NCI-H446 (cell line): ENCODE results near the gene LRRC9.
A peak's percentile ranks its signal among the peaks of the same experiment; 100 is the strongest.
"Not testable (repeated sequence)": the region's sequence is repeated elsewhere in the genome, so short reads cannot be mapped to it uniquely, and the experiment has no call there.

Source experiments
- DNase-seq, 2 experiments: peaks; one replicate each; lab custom pipeline; 2025; lab: John Stamatoyannopoulos, UW

LRRC9 gene

GRCh38 chr14:59919570-59920377, at the start of gene LRRC9:
LRRC9 (plus strand) TSS chr14:59920144.
- DNase-seq: peak in 1 of 2 experiments; percentile 33

GRCh38 chr14:59870277-59871165, 49.4 kb upstream of the LRRC9 start, which contains the start of gene RTN1:
RTN1 (minus strand) TSS chr14:59870776; CDS start chr14:59870630, 146 bp downstream.
- DNase-seq: peak in 1 of 2 experiments; percentile 16

- DNase-seq: no peak
Observed at GRCh38 chr14:59871166-59871495, 48.8 kb upstream of the LRRC9 start.

GRCh38 chr14:59882957-59883356, 37.0 kb upstream of the LRRC9 start:
- no peak for DNase-seq

- no peak for DNase-seq
Observed at GRCh38 chr14:59890676-59891075, 29.3 kb upstream of the LRRC9 start.

GRCh38 chr14:59895721-59896120, 24.2 kb upstream of the LRRC9 start:
- DNase-seq: no peak

- peak in 1 of 2 experiments; percentile 29 for DNase-seq
Observed at GRCh38 chr14:59897757-59898383, 22.1 kb upstream of the LRRC9 start.

DNA sequence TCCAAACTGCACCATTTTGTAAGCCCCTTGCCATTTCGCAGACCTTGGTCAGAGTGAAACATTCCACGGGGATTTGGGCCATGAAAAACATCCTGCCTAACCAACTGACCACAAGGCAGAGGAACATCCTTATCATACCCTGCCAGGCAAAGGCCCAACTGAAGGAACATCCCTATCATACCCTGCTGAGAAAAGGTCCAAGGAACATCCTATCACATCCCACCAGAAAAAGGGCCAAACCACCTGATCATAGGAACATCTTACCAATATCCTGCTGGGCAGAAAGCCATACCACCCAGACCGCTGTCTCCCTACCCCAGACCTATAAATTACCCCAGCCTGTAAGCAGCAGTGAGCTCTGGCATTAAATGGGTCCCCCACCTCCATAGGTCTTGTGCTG, 19.4 kb upstream of the LRRC9 start:
- DNase-seq: no peak

DNA sequence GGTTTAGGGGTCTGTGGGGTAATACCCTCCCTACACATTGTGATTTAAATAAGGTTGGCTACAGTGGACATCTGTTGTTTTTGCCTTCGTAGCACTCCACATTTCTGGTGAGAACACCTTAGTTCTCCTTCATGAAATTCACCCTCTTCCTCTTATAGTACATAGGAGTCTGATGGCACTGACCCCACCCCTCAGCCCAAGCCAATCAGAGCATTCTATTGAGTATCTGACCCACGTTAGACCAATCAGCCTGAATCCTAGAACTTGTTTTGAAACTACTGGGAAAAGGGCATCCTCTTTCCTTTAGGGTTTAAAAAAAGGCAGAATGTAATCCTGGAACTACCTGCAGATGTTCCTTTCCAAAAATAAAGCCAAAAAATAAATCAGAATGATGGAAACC, 15.8 kb upstream of the LRRC9 start:
- no peak for DNase-seq

GRCh38 chr14:59905188-59905587, 14.8 kb upstream of the LRRC9 start:
- no peak for DNase-seq

DNA sequence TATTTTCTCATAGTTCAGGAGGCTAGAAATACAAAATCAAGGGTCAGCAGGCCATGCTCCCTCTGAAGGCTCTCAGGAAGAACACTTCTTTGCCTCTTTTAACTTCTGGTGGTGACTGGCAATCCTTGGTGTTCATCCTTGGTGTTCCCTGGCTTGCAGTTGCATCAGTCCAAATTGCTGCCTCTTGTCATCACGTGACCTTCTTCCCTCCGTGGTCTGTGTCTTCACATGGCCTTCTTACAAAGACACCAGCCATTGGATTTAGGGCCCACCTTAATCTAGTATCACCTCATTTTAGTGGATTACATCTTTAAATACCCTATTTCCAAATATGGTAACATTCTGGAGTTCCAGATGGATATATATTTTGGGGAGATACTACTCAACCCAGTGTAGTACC, 7.5 kb upstream of the LRRC9 start:
- no peak for DNase-seq

DNA sequence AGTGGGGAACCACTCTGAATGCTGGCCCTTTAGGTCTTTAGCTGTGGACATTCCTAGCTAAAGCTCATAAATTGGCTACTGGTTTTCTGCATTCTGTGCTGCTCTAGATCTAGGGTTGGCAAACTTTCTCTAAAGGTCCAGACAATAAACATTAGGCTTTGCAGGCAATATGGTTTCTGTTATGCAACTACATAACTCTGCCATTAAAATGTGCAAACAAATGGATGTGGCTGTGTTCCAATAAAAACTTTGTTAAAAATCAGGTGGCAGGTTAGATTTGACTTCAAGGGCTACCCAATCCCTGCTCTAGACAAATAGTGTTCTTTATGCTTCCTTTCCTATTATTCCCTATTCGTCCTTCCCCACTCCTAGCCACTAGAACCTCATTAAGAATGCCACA, 6.8 kb upstream of the LRRC9 start:
- no peak for DNase-seq

- DNase-seq: peak in 1 of 2 experiments; percentile 30
Observed at GRCh38 chr14:59918824-59919569, 947 bp upstream of the LRRC9 start.

DNA sequence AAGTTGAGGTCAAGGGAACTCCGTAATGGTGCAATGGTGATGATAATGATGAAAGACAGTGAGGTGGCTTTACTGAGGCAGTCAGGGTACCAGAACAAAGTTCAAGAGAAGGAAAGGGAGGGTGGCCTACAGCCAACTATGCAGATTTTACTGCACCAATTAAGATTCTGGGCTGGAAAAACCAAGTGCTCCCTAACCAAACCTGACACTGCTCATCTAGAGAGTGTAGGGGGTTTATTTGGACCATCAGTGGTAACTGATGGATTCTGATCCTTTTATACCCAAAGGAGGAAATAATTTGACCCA, 387 bp downstream of the LRRC9 start:
- DNase-seq: no peak

GRCh38 chr14:59925797-59926196, 5.9 kb downstream of the LRRC9 start:
- DNase-seq: no peak

DNA sequence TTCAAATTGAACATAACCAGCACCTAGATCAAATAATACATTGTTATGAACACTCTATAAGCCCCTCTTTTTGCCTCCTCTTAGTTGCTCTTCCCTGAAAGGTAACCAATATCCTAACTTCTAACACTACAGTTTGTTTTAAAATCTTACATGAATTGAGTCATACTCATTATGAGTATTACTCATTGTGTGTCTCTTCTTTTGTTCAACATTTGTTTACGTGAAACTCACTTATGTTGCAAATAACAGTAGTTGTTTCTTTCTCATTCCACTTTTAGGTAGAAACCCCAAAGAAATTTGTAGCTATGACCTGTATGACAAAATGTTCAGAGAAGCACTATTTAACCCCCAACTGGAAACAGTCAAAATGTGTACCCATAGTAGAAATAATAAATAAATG, 6.6 kb downstream of the LRRC9 start:
- no peak for DNase-seq

- no peak for DNase-seq
Observed at GRCh38 chr14:59931237-59931636, 11.3 kb downstream of the LRRC9 start.

DNA sequence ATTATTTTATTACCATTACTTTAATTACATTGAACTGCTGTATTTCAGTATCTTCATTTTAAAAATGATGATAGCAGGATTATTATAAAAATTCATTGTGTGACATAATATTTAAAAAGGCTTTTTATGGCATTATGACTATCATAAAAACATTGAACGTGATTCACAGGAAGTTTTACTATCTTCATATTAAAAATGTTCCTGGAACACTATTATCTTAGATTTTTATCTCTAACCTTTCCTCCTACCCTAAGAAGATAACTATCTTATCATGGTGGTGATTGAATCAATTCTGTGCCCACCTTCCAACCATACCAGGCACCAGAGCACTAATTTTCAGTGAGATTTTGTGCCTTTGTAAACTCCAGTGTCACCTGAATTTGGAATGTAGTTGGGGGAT, 16.2 kb downstream of the LRRC9 start:
- DNase-seq: no peak

- DNase-seq: no peak
Observed at GRCh38 chr14:59939828-59940227, 19.9 kb downstream of the LRRC9 start.

- not testable (repeated sequence) for DNase-seq
Observed at GRCh38 chr14:59942296-59942862, 22.4 kb downstream of the LRRC9 start.

- DNase-seq: no peak
Observed at GRCh38 chr14:59944909-59945308, 25.0 kb downstream of the LRRC9 start.

DNA sequence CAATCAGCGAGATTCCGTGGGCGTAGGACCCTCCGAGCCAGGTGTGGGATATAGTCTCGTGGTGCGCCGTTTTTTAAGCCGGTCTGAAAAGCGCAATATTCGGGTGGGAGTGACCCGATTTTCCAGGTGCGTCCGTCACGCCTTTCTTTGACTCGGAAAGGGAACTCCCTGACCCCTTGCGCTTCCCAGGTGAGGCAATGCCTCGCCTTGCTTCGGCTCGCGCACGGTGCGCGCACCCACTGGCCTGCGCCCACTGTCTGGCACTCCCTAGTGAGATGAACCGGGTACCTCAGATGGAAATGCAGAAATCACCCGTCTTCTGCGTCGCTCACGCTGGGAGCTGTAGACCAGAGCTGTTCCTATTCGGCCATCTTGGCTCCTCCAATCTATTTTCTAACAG, 32.2 kb downstream of the LRRC9 start:
- DNase-seq: not testable (repeated sequence)
